Ishikawa (cell line): Measurements from ENCODE around the gene MBLAC1.

Experiments
- CEBPB ChIP-seq: IDR thresholded peaks from 2 replicates; pipeline ENCODE4 v1.6.1; 2012
- EGR1 ChIP-seq: IDR thresholded peaks from 2 replicates; pipeline ENCODE4 v1.6.1; 2012
- EP300 ChIP-seq: IDR thresholded peaks from 2 replicates; pipeline ENCODE4 v1.6.1; 2012; ENCODE audit warnings: borderline replicate concordance
- FOXM1 ChIP-seq: IDR thresholded peaks from 2 replicates; pipeline ENCODE4 v1.6.1; 2012; ENCODE audit warnings: low read depth, borderline replicate concordance
- MAX ChIP-seq: IDR thresholded peaks from 2 replicates; pipeline ENCODE4 v1.6.1; 2012
- RAD21 ChIP-seq: IDR thresholded peaks from 2 replicates; pipeline ENCODE4 v1.6.1; 2012; ENCODE audit warnings: low read depth
- REST ChIP-seq: IDR thresholded peaks from 2 replicates; pipeline ENCODE4 v1.6.1; 2012; ENCODE audit warnings: low read depth, mild to moderate bottlenecking
- TAF1 ChIP-seq: IDR thresholded peaks from 2 replicates; pipeline ENCODE4 v1.6.1; 2012; ENCODE audit warnings: low read depth, mild to moderate bottlenecking
- TCF12 ChIP-seq: IDR thresholded peaks from 2 replicates; pipeline ENCODE4 v1.6.1; 2012; ENCODE audit warnings: low read depth
- USF1 ChIP-seq: IDR thresholded peaks from 2 replicates; pipeline ENCODE4 v1.6.1; 2012
- YY1 ChIP-seq: IDR thresholded peaks from 2 replicates; pipeline ENCODE4 v1.6.1; 2012; ENCODE audit warnings: low read depth

GRCh38 chr7:100095289-100095688, 31.5 kb upstream of the MBLAC1 start:
- TF ChIP-seq YY1 (no peak), USF1 (no peak), MAX (no peak), REST (no peak), TCF12 (no peak), EGR1 (no peak), TAF1 (no peak), RAD21 (no peak), FOXM1 (no peak), EP300 (no peak), CEBPB (no peak)
